ENCODE data around the gene ZBED5.

The ZBED5 gene

DNA sequence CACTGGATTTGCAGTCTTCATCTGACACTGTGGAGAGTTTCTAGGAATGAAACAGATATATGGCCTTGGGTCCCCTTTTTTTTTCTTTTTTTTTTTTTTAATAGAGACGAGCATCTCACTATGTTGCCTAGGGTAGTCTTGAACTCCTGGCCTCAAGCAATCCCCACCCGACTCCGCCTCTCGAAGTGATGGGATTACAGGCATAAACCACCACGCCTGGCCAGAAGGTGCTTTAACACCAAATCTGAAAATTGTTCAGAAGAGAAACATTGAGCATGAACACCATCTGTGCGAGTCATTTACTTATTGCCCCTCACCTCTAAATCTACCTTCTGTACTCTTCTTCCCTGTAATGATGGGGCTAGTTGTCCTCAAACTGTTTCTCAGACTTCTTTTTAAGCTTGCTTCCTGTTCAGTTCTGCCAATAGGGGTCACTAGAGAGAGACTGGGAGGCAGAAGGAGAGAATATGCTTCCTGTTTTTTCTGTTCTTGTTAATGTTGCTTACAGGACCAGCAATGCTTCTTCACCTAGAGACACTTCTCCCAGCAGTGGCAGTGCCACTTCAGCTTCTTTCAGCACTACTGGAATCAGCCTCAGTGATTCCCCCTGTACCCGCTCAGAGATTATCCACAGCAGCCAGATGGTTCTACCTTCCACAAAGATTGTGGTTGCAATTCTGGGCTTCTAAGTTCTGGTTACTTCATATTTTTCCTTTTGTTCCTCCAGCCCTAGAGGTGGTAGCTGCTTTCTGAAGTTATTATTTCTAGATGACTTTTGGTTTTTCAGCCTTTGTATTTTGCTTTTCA lies 20.8 kb upstream of the ZBED5 start:
- DNase-seq (ENCODE audit: low read depth), result no peak

DNA sequence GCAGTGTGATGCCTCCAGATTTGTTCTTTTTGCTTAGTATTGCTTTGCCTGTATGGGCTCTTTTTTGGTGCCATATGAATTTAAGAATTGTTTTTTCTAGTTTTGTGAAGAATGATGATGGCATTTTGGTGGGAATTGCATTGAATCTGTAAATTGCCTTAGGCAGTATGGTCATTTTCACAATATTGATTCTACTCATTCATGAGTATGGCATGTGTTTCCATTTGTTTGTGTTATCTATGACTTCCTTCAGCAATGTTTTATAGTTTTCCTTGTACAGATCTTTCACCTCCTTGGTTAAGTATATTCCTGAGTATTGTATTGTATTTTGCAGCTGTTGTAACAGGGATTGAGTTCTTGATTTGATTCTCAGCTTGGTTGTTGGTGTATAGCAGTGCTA lies 18.3 kb upstream of the ZBED5 start:
- DNase-seq (ENCODE audit: low read depth), result no peak

DNA sequence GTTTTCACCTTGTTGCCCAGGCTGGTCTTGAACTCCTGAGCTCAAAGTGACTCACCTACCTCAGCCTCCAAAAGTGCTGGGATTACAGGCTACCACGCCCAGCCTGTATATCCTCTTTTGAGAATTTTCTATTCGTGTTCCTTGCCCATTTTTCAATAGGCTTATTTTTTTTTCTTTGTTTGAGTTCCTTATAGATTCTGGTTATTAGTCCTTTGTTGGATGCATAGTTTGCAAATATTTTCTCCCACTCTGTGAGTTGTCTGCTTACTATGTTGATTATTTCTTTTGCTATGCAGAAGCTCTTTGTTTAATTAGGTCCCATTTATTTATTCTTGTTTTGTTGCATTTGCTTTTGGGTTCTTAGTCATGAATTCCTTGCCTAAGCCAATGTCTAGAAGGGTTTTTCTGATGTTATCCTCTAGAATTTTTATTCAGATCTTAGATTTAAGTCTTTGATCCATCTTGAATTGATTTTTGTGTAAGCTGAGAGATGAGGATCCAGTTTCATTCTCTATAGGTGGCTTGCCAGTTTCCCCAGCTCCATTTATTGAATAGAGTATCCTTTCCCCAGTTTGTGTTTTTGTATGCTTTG lies 17.7 kb upstream of the ZBED5 start:
- no peak for DNase-seq (ENCODE audit: low read depth)

DNA sequence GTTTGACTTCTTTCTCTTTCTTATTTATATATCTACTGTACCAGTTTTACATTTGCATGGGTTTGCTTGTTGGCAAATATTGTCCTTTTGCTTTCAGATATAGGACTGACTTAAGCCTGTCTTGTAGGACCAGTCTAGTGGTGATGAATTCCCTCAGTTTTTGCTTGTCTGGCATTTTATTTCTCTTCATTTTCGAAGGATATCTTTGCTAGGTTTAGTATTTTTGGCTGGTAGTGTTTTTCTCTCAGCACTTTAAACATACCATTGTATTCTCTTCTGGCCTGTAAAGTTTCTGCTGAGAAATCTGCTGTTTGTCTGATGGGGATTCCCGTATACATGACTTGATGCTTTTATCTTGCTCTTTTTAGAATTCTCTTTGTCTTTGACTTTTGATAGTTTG lies 14.2 kb upstream of the ZBED5 start:
- no peak for DNase-seq (ENCODE audit: low read depth)

DNA sequence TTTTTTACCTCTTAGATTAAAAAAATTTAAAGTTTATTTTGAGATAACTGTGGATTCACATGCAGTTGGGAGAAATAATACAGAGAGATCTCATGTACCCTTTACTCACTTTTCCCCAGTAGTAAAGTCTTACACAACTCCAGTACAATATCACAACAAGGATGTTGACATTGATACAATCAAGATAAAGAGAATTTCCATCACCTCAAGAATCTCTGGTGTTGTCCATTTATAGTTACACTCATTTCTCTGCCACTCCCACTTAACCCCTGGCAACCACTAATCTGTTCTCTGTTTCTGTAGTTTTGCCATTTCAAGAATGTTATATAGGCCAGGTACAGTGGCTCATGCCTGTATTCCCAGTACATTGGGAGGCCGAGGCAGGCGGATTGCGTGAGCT lies 10.5 kb upstream of the ZBED5 start:
- DNase-seq (ENCODE audit: low read depth), result no peak

DNA sequence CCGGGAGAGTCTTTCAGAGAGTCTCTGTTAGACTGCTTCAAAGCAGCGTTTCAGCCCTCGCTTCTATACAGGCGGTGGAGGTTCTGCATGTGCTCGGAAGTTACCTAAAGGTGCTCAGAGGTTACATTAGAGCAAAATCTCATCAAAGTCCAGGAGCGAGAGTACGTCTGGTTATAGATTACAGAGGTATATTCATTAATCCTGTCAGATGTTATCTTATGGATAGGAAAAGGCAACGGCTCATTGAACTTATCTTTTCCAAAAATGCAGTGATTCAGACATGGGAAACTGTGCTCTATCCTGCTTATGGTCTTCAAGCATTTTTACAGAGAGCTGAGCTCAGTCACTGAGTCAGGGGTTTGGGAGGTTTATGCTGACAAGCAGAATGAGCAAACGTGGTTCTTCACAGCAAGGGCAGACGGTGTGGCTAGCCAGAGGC lies 9.1 kb upstream of the ZBED5 start:
- DNase-seq (ENCODE audit: low read depth), result no peak

DNA sequence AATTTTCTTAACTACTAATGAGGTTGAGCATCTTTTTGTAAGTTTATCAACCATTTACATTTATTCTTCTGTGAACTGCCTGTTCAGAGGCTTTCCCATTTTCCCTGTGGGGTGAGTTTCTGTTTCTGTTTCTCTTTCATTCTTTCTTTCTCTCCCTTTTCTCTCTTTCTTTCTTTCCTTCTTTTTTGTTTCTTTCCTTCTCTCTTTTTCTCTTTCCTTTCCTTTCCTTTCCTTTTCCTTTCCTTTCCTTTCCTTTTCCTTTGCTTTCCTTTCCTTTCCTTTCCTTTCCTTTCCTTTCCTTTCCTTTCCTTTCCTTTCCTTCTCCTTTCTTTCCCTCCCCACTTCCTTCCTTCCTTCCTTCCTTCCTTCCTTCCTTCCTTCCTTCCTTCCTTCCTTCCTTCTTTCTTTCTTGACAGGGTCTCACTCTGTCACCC lies 8.0 kb upstream of the ZBED5 start:
- no peak for DNase-seq (ENCODE audit: low read depth)

DNA sequence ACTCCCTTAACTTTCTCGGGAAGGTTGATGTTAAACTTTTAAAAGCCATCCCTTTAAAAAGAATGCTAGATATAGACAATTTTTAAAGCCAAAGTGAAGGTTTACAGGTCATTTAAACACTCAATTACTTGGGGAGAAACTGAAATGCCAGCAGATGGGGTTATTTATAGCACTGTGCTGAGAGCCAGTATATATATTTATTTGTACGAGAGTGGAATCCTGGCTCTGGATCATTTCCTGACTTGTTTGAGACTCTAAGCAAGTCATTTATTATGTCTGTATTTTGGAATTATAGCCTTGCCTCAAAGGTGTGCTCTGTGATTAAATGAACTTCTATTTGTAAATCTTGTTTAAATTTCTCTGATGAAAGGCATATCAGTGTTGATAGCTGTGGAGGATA lies 6.8 kb upstream of the ZBED5 start:
- no peak for DNase-seq (ENCODE audit: low read depth)

DNA sequence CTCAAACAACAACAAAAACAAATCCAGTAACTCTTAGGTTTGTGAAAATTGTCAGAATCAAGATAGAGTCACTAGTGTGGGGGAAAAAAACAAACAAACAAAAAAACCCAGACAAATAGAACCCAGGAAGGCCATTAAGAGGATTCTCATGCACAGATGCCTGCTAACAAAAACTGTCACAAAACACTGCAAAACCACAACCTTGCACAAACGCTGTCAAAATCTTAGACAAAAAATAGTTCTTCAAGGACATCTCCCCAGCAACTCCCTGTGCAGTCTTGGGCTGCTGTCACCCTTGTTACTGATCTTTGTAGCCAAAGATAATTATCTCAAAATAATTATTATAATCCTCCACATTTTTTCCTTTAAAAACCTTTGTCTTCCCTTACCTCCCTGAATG lies 4.6 kb upstream of the ZBED5 start:
- no peak for DNase-seq (ENCODE audit: low read depth)

DNA sequence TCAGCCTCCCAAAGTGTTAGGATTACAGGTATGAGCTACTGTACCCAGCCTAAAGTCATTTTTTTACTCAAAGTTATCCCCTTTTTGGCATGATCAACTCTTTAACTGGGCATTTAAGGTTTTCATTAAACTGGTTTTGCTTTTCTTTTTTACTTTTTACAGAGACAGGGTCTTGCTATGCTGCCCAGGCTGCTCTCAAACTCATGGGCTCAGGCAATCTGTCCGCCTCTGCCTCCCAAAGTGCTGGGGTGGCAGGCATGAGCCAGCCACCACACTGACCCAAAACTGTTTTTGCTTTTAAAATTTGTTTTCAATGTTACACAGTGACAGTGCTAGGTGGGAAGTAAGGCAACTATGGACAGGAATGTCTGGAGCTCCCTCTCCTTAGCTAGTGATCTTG lies 3.9 kb upstream of the ZBED5 start:
- DNase-seq (ENCODE audit: low read depth), result no peak

DNA sequence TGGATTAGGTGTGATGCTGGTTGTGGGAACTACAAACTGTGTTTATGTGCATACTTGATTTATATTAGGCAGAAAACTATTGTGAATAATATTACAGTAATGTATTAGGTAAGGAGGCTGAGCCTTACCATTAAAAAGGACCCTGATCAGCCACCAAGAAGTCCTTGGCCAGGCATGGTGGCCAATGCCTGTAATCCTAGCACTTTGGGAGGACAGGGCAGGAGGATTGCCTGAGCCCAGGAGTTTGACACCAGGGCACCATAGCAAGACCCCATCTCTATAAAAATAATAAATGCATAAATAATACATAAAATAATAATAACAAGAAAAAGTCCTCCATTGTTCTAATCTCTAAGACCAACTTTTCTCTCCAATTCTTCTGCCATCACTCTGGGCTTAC lies 3.2 kb upstream of the ZBED5 start:
- DNase-seq (ENCODE audit: low read depth), result no peak

DNA sequence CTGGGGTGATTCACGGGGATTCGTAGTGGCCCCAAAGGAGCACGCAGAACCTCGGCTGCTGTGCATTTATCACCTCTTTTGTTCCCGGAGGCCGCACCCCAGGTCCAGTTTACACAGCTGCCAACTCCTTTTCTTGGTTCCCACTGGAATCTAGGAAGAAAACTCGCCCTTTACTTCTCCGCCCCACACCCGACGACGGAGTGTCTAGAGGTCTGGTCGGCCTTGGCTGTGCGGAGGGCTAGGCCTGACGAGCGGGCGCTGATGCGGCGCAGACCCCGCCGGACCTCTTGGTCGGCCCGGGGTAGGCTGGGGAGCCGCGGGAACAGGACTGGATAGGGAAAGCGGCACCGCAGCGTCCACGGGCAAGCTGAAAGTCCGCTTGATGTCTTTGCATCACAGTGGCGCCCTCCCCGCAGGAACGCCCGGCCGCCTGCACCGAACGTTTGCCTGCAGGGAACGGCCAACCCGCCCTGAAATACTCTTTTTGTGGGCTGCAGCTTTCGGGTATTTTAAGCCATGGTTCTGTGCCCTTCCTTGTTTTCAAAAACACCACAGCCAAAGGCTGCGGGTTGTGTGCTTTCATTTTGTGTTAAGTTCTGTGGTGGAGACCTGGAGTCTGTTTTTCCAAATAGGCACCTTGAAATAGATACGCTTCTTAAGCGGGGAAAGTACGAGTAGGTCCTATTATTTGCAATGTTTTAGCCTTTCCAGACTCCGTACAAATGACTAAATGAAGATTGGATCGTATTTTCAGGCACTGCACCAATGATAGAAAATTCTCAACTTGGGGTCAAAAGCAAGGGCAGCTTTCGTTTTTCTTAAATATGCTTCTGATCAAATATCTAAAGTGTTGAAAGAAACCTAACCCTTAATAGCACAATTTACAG lies 829 bp upstream of the ZBED5 start:
- peak; percentile 33 for DNase-seq (ENCODE audit: low read depth)

DNA sequence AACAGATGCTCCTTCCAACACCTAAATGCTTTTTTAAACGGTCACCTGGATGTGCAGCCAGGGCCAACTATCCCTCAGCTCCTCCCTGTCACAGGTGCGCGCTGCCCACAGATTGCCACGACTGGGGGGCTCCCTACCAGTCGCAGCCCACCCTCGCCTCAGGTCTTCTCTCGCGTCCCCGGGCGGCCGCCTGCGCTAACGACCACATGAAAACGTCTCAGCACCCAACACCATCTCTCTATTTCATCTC lies 469 bp downstream of the ZBED5 start:
- DNase-seq (ENCODE audit: low read depth), result no peak

DNA sequence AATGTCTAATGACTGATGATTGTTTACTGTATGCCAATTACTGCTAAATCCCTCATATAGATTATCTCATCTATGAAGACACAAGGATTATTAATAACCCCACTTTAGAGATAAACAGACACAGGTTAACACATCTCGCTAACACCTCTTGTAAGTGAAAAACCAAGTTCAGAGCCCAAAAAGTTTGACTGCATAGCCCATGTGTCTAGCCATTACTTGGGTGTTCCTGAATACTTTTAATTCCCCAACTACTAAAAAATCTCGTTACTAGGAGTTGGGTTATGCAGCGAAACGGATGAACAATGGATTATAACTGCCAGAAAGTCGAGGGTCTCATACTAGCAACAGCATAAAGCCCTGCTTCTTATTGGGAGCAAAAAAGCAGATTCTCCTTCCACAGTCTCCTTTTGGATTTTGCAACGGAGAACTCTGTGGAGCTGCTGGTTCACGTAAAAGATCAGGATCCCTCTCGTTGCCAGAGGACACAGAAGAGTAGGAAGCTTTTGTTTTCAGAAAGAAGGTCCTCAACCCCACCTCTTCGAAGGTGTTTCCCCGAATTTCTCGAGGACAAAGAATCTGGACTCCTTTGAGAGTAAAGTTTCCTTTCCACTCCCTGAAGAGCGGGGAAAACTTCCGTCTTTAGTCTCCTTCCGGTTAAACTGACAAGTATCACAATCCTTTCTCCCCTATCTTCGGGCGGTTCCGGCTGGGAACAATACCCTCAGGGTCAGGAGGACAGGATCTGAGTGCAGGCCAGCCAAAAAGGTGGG lies 979 bp downstream of the ZBED5 start:
- DNase-seq (ENCODE audit: low read depth), result no peak

DNA sequence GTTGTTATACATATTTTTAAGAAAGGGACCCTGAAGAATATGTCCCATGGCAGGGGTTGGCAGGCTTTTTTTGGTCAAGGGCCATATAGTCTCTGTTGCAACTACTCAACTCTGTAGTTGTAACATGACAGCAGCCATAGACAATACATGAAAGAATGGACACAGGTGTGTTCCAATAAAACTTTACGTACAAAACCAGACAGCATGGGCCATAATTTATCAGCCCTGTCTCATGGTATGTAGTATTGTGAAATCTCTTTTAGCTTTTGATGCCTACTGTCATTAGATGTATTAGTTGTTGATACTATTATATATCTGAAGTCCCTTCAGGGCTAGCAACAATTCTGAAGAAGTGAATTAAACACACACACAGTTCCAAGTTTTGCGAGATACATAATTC lies 2.6 kb downstream of the ZBED5 start:
- no peak for DNase-seq (ENCODE audit: low read depth)

DNA sequence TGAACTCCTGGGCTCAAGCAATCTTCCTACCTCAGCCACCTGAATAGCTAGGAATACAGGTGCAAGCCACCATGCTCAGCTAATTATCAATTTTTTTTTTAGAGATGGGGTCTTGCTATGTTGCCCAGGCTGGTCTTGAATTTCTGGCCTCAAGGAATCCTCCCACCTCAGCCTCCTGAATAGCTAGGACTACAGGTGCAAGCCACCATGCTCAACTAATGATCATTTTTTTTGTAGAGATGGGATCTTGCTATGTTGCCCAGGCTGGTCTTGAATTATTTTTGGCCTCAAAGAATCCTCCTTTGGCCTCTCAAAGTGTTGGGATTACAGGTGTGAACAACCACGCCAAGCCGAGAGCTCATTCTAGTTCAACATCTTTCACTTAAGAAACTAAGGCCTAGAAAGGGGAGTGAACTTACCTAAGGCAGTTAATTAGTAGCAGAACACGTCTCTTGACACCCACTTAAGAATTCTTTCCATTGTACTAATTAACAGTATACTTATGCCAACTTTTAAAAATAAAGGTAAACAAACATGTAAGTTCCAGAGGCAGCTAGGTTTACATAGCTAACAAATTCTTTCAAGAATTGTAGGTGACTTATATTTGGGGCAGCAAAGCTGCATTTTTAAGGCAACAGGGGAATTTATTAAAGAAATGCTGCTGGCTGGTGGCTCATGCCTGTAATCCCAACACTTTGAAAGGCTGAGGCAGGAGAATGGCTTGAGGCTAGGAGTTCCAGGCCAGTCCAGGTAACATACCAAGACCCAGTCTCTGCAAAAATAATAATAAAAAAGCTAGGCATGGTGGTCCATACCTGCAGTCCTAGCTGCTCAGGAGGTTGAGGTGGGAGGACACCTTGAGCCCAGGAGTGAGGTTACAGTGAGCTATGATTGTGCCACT lies 9.6 kb downstream of the ZBED5 start:
- no peak for DNase-seq (ENCODE audit: low read depth)

DNA sequence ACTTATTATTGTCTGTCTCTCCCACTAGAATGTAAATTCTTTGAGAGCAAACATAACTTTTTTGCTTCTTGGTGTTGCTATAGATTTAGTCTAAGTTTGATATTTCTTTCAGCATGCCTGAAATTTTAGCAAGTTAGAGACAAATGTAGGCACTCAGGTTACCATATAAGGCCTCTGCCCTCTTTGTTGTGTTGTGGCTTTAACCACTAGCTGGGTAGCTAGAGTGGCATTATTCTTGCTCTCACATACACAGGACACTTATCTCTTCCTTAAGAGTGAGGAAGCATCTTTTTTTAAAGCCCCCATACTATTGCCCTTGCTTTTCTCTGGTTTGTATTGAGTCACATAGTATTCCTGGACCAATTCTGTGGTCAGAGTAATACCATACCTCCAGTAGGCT lies 11.2 kb downstream of the ZBED5 start:
- no peak for DNase-seq (ENCODE audit: low read depth)

DNA sequence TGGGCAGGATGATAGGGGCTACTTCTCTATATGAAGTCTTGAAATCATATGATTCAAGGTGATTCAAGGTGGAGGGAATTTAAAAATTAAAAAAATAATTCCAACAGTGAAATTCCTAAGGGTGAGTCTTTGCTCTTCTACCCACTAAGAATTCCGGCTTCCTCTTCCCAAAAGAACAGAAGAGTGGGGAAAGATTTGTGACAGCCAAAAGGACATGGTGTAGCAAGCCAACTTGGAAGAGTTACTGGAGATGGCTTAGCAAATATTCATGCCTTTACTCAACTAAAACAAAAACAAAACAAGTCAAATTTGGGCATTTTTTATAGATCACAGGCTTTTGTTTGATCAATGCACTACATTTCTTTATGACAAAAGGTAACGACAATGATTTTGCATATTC lies 12.3 kb downstream of the ZBED5 start:
- DNase-seq (ENCODE audit: low read depth), result no peak

DNA sequence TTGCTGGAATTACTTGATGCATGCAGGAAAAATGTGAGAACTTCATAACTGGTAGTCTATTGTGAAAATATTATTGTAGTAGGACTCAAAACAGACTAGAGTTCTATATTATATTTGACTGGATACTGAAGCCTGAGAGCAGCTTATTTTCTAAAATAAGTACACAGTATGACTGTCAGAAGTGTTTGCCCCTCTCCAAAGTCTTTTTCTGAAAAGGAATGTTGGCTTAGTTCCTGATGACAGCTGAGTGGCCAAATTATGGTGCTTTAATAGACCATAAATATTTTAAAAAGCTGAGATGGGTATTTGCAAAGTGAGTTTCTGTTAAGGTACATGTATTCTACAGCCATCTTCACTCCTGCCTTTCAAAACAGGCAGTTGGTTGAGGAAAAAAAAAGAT lies 13.1 kb downstream of the ZBED5 start:
- DNase-seq (ENCODE audit: low read depth), result no peak

DNA sequence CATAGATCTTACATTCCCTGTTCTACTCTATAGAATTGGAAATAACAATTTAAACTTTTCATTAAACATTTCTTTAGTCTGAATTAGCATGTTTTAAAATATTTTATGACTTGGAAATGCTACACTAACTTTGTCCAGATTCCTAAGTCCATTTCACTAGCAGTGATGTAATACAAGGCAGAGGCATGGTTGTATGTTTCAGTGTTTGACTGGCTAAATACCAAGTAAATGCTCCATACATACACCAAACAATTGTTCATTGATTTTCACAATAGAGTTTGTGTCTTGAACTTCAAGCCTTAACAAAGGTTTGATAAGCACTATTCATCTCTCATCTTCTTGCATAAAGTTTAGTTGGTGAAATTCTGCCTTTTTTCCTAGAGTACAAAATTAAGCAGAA lies 13.5 kb downstream of the ZBED5 start:
- DNase-seq (ENCODE audit: low read depth), result no peak

DNA sequence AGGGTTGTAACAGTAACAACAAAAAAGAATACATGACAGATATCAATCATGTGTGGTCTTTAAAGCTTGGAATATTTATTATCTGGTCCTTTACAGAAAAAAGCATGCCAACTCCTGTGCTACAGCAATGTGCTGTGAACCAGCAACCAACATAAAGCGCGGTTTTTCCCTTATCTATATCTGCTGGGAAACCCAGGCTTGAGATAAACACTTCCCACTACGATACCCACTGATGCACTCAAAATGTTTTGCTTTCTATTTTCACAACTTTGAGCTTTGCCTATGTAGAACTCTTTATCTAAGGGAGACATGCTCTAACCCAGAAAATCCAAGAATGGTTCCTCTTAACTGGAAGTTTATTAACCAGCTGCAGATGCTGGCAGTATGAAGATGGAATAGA lies 19.0 kb downstream of the ZBED5 start:
- no peak for DNase-seq (ENCODE audit: low read depth)

DNA sequence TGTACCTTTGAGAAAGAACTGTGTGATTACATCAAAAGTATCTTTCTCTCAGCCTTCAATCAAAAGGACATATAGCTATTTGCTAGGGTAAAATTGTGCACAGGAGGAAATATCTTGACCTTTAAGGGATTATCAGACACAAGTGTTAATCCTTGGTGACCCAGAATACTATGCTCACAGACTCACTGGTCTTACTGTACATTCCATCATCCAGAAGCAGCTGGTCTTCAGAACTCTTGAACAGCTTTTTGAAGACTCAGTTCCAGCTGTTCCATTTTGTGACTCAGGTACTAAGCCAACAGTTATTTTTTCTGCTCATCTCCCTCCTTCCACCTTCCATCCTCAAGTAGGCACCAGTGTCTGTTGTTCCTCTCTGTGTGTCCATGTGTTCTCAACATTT lies 19.8 kb downstream of the ZBED5 start:
- DNase-seq (ENCODE audit: low read depth), result no peak
